DMS153 treated with DMSO at 0.1 percent for 48 hours (cell line): Measurements from ENCODE around the gene C16orf78.

Source experiments
- DNase-seq: peaks from one replicate; lab custom pipeline; 2025; ENCODE audit not compliant: unreplicated experiment; lab: John Stamatoyannopoulos, UW

Gene C16orf78

GRCh38 chr16:49428808-49429207 is 55.2 kb downstream of the C16orf78 start:
- DNase-seq = no peak

- DNase-seq = no peak
Measured at GRCh38 chr16:49431040-49431439, 57.4 kb downstream of the C16orf78 start.

- no peak for DNase-seq
Measured at GRCh38 chr16:49431591-49432290, 58.1 kb downstream of the C16orf78 start.

GRCh38 chr16:49434733-49435132 is 61.1 kb downstream of the C16orf78 start:
- no peak for DNase-seq

- DNase-seq = no peak
Measured at GRCh38 chr16:49436181-49436580, 62.6 kb downstream of the C16orf78 start.

GRCh38 chr16:49437344-49437743 is 63.7 kb downstream of the C16orf78 start:
- DNase-seq = no peak

- DNase-seq = no peak
Measured at GRCh38 chr16:49439050-49439449, 65.4 kb downstream of the C16orf78 start.

GRCh38 chr16:49439676-49440075 is 66.1 kb downstream of the C16orf78 start:
- no peak for DNase-seq

- DNase-seq = no peak
Measured at GRCh38 chr16:49440156-49441065, 66.8 kb downstream of the C16orf78 start.

- no peak for DNase-seq
Measured at GRCh38 chr16:49441366-49441780, 67.8 kb downstream of the C16orf78 start.

- DNase-seq = no peak
Measured at GRCh38 chr16:49442805-49443204, 69.2 kb downstream of the C16orf78 start.

- DNase-seq = no peak
Measured at GRCh38 chr16:49443576-49443975, 70.0 kb downstream of the C16orf78 start.

- DNase-seq = no peak
Measured at GRCh38 chr16:49446805-49447204, 73.2 kb downstream of the C16orf78 start.
